SK-N-SH (cell line): ENCODE results near the gene CDC25B. TPM values are rescaled to one million over a fixed set of nuclear protein-coding genes. Genes with fewer than 3 reads are reported as not detected.

ENCODE experiments used
- CTCF ChIA-PET: fragments of 300-600, 350-600 bp; formaldehyde crosslinking; extraction: SDS; loops from one replicate; lab custom pipeline; 2021; lab: Yijun Ruan, JAX
- POLR2A ChIA-PET: fragments of 350-600 bp; sonication (Branson Sonifier 250); formaldehyde crosslinking; extraction: SDS; loops from one replicate; lab custom pipeline; 2020; ENCODE audit warnings: antibody characterized with exemption, inconsistent platforms; lab: Yijun Ruan, JAX
- DNase-seq: peaks from one replicate; pipeline ENCODE4 v3.0.0; 2012
- H2AFZ ChIP-seq: fragments of 200-600 bp; sonication (generic); 2 replicates; pipeline ENCODE4 v1.8.1; 2016; ENCODE audit warnings: antibody characterized with exemption, mild to moderate bottlenecking, low read depth
- H3F3A ChIP-seq: fragments of 200-600 bp; sonication (generic); replicated peaks from 2 replicates; pipeline ENCODE3; 2016; ENCODE audit warnings: antibody characterized with exemption, mild to moderate bottlenecking; ENCODE audit not compliant: insufficient read depth
- H3K27ac ChIP-seq, 2 experiments: fragments of 200-500 bp in 1 of 2; fragments of 200-600 bp in 1 of 2; sonication (Bioruptor generic) in 1 of 2; sonication (generic), shearing (Covaris generic) in 1 of 2; 2 replicates each; pipeline versions ENCODE4 v1.5.1 to v1.6.1; 2014 to 2016; ENCODE audit warnings: low read depth in 2 of 2, inconsistent platforms in 1 of 2, low read length in 1 of 2, mild to moderate bottlenecking in 1 of 2, mixed read lengths in 1 of 2
- H3K27me3 ChIP-seq: fragments of 200-600 bp; sonication (generic), shearing (Covaris generic); 2 replicates; pipeline ENCODE4 v1.6.1; 2016; ENCODE audit warnings: mixed run types; ENCODE audit not compliant: insufficient read depth
- H3K36me3 ChIP-seq, 2 experiments: fragments of 200-500 bp in 1 of 2; fragments of 200-600 bp in 1 of 2; sonication (Bioruptor generic) in 1 of 2; sonication (generic) in 1 of 2; replicated peaks in 1 of 2; 2 replicates each; pipeline versions ENCODE3 to v1.5.1; 2014 to 2016; ENCODE audit warnings: low read length in 1 of 2, mild to moderate bottlenecking in 1 of 2; ENCODE audit not compliant: insufficient read depth in 2 of 2, control insufficient read depth in 1 of 2
- H3K4me1 ChIP-seq, 2 experiments: fragments of 200-500 bp in 1 of 2; fragments of 200-600 bp in 1 of 2; sonication (Bioruptor generic) in 1 of 2; sonication (generic), shearing (Covaris generic) in 1 of 2; 2 replicates each; pipeline versions ENCODE4 v1.5.1 to v1.6.1; 2014 to 2016; ENCODE audit warnings: low read depth in 1 of 2, low read length in 1 of 2, mixed run types in 1 of 2; ENCODE audit not compliant: insufficient read depth in 2 of 2, control insufficient read depth in 1 of 2
- H3K4me2 ChIP-seq: fragments of 200-600 bp; sonication (generic), shearing (Covaris generic); 2 replicates; pipeline ENCODE4 v1.6.1; 2017; ENCODE audit warnings: mixed run types
- H3K4me3 ChIP-seq, 2 experiments: fragments of 200-500 bp in 1 of 2; fragments of 200-600 bp in 1 of 2; sonication (Bioruptor generic) in 1 of 2; sonication (generic), shearing (Covaris generic) in 1 of 2; 2 replicates each; pipeline versions ENCODE4 v1.5.1 to v1.8.1; 2014 to 2016; ENCODE audit warnings: low read depth in 2 of 2, inconsistent platforms in 1 of 2, low read length in 1 of 2, mild to moderate bottlenecking in 1 of 2, mixed read lengths in 1 of 2, moderate library complexity in 1 of 2
- H3K79me2 ChIP-seq: fragments of 200-600 bp; sonication (generic); 2 replicates; pipeline ENCODE4 v1.8.1; 2017; ENCODE audit warnings: mild to moderate bottlenecking; ENCODE audit not compliant: insufficient read depth
- H3K9ac ChIP-seq: fragments of 200-600 bp; sonication (generic); 2 replicates; pipeline ENCODE4 v1.6.1; 2017; ENCODE audit warnings: mixed run types
- H3K9me2 ChIP-seq: fragments of 200-600 bp; sonication (generic); 2 replicates; pipeline ENCODE4 v1.6.1; 2017; ENCODE audit warnings: mixed run types
- H3K9me3 ChIP-seq: fragments of 200-600 bp; sonication (generic); 2 replicates; pipeline ENCODE4 v1.6.1; 2017; ENCODE audit warnings: mixed run types, mild to moderate bottlenecking, moderate library complexity
- H4K20me1 ChIP-seq: fragments of 200-600 bp; sonication (generic); 2 replicates; pipeline ENCODE4 v1.6.1; 2017; ENCODE audit warnings: mild to moderate bottlenecking, mixed run types; ENCODE audit not compliant: insufficient read depth
- CHD2 ChIP-seq: fragments of 150-350 bp; IDR thresholded peaks from 2 replicates; pipeline ENCODE4 v1.6.1; 2018; ENCODE audit warnings: low read length; ENCODE audit not compliant: partially characterized antibody
- GABPA ChIP-seq: IDR thresholded peaks from 2 replicates; pipeline ENCODE4 v1.4.0; 2012; ENCODE audit warnings: low read depth, mild to moderate bottlenecking
- POLR2AphosphoS5 ChIP-seq: IDR thresholded peaks from 2 replicates; pipeline ENCODE4 v1.6.1; 2012; ENCODE audit warnings: low read depth, low read length
- RXRA ChIP-seq: IDR thresholded peaks from 2 replicates; pipeline ENCODE4 v1.4.0; 2012; ENCODE audit warnings: low read depth, mild to moderate bottlenecking, borderline replicate concordance
- SIN3A ChIP-seq: IDR thresholded peaks from 2 replicates; pipeline ENCODE4 v1.6.1; 2012; ENCODE audit warnings: low read depth, mild to moderate bottlenecking, low read length, moderate library complexity, borderline replicate concordance
- whole genome bisulfite sequencing: methylation state at CpG from one replicate; pipeline ENCODE4 v1.1.6; 2017; ENCODE audit warnings: low lambda C conversion rate; 5-methylcytosine and 5-hydroxymethylcytosine counted together
- polyA plus RNA-seq, 3 experiments: library from polyadenylated mRNA; depleted of rRNA; stranded (reverse); fragments of >200 nt; gene quantifications; 2 replicates each; pipeline ENCODE4 v1.2.3, GENCODE V29; 2012
- TF ChIP-seq, protein P1 (sequence below): IDR thresholded peaks from 2 replicates; pipeline ENCODE4 v1.6.1; 2012; ENCODE audit warnings: mild to moderate bottlenecking, low read depth, low read length, moderate library complexity
- TF ChIP-seq, protein P2 (sequence below): fragments of 150-350 bp; IDR thresholded peaks from 2 replicates; pipeline ENCODE4 v1.6.1; 2017; ENCODE audit warnings: antibody characterized with exemption, low read length, low read depth, borderline replicate concordance

The CDC25B gene
- polyA plus RNA-seq, 1 of the 3 experiments (the other 2 are of a cell fraction), result 56.5 TPM

DNA sequence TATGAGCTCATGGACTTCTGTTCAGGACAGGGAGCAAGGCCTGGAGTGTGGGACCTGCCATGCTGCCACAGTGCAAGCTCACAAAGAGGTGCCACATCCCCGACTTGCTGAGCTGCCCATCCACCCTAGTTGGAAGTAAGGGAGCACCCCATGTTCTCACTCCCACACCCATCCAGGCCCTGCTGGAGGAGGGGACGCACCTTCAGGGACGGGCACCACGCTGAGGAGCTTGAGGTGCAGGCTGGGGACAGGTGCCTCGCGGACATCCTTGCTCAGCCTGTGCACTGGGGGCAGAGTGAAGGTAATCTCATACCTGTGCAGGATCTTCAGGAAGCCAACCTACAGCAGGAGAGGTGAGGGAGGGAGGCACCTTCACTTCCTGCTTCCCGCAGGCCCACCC lies 40.8 kb upstream of the CDC25B start (continued):
- TF ChIP-seq, protein P1, sequence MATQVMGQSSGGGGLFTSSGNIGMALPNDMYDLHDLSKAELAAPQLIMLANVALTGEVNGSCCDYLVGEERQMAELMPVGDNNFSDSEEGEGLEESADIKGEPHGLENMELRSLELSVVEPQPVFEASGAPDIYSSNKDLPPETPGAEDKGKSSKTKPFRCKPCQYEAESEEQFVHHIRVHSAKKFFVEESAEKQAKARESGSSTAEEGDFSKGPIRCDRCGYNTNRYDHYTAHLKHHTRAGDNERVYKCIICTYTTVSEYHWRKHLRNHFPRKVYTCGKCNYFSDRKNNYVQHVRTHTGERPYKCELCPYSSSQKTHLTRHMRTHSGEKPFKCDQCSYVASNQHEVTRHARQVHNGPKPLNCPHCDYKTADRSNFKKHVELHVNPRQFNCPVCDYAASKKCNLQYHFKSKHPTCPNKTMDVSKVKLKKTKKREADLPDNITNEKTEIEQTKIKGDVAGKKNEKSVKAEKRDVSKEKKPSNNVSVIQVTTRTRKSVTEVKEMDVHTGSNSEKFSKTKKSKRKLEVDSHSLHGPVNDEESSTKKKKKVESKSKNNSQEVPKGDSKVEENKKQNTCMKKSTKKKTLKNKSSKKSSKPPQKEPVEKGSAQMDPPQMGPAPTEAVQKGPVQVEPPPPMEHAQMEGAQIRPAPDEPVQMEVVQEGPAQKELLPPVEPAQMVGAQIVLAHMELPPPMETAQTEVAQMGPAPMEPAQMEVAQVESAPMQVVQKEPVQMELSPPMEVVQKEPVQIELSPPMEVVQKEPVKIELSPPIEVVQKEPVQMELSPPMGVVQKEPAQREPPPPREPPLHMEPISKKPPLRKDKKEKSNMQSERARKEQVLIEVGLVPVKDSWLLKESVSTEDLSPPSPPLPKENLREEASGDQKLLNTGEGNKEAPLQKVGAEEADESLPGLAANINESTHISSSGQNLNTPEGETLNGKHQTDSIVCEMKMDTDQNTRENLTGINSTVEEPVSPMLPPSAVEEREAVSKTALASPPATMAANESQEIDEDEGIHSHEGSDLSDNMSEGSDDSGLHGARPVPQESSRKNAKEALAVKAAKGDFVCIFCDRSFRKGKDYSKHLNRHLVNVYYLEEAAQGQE, result no peak
- TF ChIP-seq GABPA (no peak), CHD2 (no peak)
- TF ChIP-seq, all 33 proteins: peak for 0

DNA sequence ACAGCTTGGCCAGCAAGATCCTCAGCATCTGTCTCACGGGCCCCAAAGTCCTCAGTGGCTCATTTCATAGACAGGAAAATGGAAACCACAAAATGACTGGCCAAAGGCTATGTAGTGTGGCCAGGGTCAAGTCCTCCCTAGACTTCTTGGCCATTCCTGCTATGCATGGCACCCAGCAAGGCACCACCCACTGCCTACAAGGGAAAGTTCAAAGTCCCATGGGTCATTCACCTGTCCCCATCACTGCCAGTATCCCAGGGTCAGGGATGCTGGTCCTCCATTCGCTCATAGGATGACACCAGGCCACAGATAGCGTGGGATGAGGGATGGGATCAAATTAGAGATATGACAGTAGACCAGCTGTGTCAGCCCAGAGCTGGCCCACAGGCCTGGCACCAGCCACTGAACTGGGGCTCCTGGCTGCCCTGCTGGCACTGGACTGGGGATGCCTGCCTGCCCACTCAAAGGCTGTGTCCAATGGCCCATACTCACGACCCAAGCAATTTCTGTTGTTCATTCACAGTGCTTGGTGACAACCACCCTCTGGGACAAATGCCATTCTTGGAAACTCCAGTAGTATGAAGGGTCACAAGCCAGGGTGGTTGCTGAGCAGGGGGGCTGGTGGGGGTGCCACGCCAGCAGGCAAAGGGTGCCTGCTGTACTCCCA lies 40.2 kb upstream of the CDC25B start:
- H3K9ac ChIP-seq, result no peak overlapping the region
- TF ChIP-seq POLR2AphosphoS5, result no peak
- TF ChIP-seq, protein P2, sequence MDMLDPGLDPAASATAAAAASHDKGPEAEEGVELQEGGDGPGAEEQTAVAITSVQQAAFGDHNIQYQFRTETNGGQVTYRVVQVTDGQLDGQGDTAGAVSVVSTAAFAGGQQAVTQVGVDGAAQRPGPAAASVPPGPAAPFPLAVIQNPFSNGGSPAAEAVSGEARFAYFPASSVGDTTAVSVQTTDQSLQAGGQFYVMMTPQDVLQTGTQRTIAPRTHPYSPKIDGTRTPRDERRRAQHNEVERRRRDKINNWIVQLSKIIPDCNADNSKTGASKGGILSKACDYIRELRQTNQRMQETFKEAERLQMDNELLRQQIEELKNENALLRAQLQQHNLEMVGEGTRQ, result no peak
- no peak for TF ChIP-seq RXRA
- TF ChIP-seq, protein P1, result no peak
- TF ChIP-seq SIN3A, result no peak
- H3K27ac ChIP-seq, result no peak overlapping the region
- no peak overlapping the region for H3K4me2 ChIP-seq
- H3K27me3 ChIP-seq, result no peaks in the 10 kb centered on the region
- H3K4me1 ChIP-seq, result no peaks in the 10 kb centered on the region; a peak in 1 of 4 replicates
- H3K4me3 ChIP-seq, result no peak overlapping the region
- no peaks in the 10 kb centered on the region; the same call in 1 of the 2 replicates for H3K79me2 ChIP-seq
- H4K20me1 ChIP-seq, result no peaks in the 10 kb centered on the region
- POLR2A ChIA-PET, result no interaction called here
- no peaks in the 10 kb centered on the region for H3K9me2 ChIP-seq
- no peak overlapping the region for H2AFZ ChIP-seq
- H3K9me3 ChIP-seq, result no peaks in the 10 kb centered on the region
- no peak for DNase-seq
- peaks cover 10 to 14% of the 10 kb centered on the region in 2 experiments for H3K36me3 ChIP-seq
- CTCF ChIA-PET, result interaction anchor here (0.8 to 9.8 kb wide), 7 partner anchors 8 to 231 kb away, joined by 3 to 151 read pairs (median 6); partner anchors contain the start of gene ADISSP
- no peaks in the 10 kb centered on the region for H3F3A ChIP-seq
- WGBS, result 100% methylated on average over 1 of the region's 5 CpGs
